Measurements from ENCODE around the gene MADD.

MADD gene

GRCh38 chr11:47269829-47270305, at the start of gene MADD:
Gene MADD (plus strand): TSS chr11:47270133.
- peak; percentile 97 for DNase-seq (ENCODE audit: low spot score)

DNA sequence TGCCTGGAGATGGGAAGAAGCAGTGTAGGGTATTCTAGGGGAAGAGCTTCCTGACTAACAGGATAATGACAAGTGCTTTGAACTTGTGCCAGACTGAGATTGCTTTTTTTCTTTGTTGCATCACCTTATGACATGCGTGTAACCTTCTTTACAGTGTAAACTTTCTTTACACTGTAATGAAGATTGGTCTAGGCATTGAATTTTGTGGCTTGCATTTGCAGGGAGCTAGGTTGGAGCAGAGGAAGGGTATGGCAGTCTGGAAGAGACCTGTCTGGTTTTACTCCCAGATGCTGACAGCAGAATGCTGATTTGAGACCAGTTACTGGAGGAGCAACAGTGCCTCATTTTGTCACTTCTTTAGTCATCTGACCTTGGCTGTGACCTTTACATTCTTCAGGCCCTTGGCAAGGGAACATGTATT, 49.5 kb upstream of the MADD start:
- DNase-seq (ENCODE audit: low spot score), result peak; percentile 33

DNA sequence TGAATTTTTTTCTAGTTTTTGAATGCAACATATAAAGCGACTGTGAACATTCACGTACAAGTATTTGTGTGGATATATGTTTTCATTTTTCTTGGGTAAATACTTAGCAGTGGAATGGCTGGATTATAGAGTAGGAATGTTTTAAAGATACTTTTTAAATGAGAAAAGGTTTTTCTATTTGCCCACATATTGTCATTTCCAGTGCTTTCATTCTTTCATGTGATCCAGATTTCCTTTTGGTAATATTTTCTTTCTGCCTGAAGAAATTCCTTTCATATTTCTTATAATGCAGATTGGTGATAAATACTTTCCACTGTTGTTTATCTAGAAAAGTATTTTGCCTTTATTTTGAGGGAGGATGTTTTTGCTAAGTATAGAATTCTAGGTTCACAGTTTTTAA, 47.2 kb upstream of the MADD start:
- no peak for DNase-seq (ENCODE audit: low spot score)

- DNase-seq (ENCODE audit: low spot score), result no peak
Measured at GRCh38 chr11:47225552-47226400, 44.2 kb upstream of the MADD start.

DNA sequence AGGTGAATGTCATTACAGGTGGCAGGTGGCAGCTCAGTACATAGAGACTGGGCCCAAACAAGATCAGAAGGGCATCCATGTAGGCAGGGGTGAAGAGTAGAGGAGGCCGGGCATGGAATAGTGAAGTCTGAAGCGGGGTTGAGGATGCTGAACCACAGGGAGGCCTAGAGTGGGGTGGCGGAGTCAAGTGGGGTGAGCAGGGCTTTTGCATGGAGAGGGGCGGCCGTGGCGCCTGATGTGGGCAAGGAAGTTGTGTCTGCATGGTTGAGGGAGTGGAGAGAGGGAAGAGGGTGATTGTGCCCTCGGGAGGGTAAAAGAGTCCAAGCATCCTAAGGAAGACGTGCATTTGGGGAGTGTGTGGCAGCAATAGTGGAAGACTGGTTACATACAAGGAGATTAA, 40.8 kb upstream of the MADD start:
- no peak for DNase-seq (ENCODE audit: low spot score)

- no peak for DNase-seq (ENCODE audit: low spot score)
Measured at GRCh38 chr11:47233051-47233450, 36.9 kb upstream of the MADD start.

DNA sequence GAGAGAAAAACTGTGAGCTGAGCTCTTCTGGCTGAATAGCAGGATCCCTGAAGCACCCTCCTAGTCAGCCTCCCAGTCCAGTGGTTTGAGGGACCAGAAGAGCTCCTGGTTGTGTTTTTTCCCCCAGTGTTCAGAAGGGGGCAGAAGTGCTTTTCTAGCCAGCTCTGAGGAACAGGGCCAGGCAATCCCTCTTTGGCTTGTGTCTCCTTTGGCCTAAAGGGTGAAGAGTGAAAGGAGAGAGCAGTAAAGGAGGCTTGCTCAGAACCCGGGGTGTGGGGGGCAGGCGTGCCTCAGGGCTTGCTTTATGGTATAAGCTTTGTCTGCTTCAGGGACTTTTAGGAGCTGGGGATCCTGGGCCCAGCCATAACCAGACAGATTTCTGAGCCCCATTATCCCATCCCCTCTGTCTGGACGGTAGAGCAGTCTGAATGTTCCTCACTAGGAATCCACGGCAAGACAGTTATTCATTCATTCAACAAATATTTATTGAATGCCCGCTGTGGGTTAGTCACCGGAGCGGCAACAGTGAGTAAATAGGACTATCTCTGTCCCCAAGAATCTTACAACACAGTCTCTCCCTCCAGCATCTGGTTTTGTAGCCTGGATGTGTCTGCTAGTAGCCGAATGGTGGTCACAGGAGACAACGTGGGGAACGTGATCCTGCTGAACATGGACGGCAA, 35.8 kb upstream of the MADD start:
- peak; percentile 47 for DNase-seq (ENCODE audit: low spot score)

DNA sequence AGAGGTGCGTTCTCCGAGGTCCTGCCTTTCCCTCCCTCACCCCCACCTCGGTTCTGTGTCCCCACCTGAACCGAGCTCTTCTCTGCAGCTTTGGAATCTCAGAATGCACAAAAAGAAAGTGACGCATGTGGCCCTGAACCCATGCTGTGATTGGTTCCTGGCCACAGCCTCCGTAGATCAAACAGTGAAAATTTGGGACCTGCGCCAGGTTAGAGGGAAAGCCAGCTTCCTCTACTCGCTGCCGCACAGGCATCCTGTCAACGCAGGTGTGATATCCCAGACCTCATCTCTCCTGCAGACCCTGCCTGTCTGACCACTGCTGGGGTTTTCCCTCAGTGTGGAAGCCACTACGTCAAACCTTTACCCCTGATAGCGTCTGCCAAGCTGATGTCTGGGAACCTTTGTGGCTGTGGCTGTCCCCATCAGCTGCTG, 35.2 kb upstream of the MADD start:
- no peak for DNase-seq (ENCODE audit: low spot score)

GRCh38 chr11:47235163-47235562, 34.8 kb upstream of the MADD start:
- DNase-seq (ENCODE audit: low spot score), result no peak

DNA sequence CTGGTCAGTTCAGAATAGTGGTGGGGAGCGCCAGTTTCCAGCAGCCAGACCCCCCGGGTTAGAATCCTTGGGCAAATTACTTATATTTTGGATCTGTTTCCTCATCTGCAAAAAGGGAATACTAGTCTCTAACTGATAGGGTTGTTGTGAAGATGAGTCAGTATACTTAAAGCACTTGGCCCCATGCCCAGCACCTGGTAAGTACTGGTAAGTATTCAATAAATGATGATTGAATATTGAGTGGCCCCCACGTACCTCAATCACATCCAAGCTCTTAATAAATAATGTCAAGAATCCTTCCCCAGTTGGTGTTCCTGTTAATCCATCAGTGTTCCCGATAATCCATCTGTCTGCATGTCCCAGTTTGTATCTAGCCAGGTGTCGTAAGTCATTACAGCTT, 33.5 kb upstream of the MADD start:
- DNase-seq (ENCODE audit: low spot score), result no peak

DNA sequence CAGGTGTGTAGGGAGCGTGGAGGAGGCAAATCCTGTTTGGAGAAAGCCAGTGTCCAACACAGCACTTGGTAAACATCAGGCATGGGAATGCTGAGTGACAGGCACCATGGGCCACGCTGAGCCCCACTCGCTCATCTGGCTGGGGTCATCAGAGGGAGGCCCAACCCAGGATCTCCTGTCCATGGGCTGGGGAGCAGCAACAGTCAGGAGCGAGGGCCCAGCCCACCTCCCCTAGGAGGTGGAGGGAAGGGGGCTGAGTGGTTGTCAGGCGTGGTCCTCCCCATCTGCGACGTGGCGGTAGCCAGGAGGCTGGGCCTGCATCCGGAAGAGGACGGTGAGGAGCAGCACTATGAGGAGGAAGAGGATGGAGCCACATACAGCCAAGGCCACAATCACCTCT, 30.1 kb upstream of the MADD start:
- DNase-seq (ENCODE audit: low spot score), result no peak

DNA sequence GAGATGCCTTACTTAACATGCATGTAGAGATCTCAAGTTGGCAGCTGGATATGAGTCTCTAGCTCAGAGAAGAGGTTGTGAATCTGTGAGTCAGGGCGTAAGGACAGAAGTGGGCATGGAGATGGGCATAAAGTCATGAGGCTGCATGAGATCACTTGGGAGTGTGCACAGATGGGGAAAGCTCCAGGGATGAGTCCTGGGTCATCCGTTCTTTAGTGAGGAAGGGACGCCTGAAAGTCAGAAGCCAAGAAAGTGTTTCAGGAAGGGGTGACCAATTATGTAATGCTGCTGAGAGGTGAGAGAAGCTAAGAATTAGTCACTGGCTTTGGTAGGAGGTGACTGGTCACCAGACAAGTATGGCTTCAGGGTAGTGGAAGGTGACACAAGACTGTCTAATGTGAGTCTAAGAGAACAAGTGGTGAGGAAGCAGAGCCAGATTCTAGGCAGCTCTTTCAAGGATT, 28.1 kb upstream of the MADD start:
- DNase-seq (ENCODE audit: low spot score), result no peak

DNA sequence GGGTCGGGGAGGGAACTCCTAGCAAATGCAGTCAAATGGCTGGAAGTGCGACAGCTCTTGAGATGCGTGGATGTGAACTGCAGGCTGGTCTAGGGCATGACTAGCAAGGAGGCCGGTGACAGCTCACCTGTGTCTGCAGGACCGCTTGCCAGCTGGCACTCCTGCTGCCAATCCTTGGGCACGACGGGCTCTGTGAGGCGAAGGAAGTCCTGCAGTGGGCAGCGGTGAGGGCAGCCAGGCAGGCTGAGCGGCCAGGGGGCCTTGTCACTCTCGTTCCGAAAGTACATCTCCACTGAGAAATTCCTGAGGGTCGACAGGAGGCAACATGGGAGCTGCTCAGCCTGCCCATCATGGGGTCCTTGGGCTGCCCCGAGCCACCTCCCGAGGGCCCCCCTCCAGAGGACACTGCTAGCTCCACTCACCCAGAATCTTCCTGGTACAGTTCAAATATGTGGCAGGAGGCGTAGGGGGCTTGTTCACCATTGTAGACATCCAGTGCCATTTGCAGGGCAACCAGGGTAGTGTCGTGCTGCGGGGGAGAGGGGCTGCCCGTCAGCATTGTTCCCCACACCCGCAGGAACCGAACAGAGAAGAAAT, 27.2 kb upstream of the MADD start:
- no peak for DNase-seq (ENCODE audit: low spot score)

GRCh38 chr11:47243454-47243853, 26.5 kb upstream of the MADD start:
- DNase-seq (ENCODE audit: low spot score), result no peak

- DNase-seq (ENCODE audit: low spot score), result no peak
Measured at GRCh38 chr11:47244448-47245350, 25.2 kb upstream of the MADD start.

DNA sequence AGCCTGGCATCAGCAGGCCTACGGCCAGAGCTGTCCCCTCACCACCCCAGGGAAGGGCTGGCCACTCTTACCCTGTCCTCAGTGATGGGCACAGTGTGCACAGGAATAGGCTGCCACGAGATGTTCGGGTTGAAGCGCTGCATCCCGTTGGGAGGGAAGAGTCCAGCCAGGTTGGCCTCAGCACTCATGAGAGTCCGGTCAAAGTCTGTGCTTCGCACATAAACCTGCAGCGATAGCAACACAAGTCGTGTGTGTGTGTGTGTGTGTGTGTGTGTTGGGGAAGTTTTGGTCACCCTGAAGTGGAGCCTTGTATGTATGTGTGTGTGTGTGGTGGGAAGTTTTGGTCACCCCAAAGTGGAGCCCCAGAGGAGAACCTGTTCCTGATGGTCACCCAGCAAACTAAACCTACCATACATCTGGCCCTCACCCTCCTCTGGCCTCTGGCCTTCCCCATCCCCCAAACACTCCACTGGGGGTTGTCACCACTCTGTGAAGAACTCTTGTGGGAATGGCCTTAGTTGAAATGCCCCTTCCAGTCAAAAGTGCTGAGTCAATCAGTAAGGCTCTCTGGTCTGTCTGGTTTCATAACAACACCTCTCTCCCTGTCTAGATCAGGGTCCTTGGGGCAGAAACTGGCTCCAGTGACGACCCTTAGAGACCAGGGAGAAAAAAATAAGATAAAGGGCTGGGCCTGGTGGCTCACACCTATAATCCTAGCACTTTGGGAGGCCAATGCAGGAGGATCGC, 24.1 kb upstream of the MADD start:
- no peak for DNase-seq (ENCODE audit: low spot score)

- no peak for DNase-seq (ENCODE audit: low spot score)
Measured at GRCh38 chr11:47247502-47247901, 22.4 kb upstream of the MADD start.

GRCh38 chr11:47248304-47248663, 21.6 kb upstream of the MADD start:
- DNase-seq (ENCODE audit: low spot score), result no peak

GRCh38 chr11:47248664-47249377, 21.1 kb upstream of the MADD start, which contains the start of gene ACP2:
Gene ACP2 (minus strand): TSS chr11:47248814. CDS start chr11:47248789, 25 bp downstream.
- DNase-seq (ENCODE audit: low spot score), result peak; percentile 85

DNA sequence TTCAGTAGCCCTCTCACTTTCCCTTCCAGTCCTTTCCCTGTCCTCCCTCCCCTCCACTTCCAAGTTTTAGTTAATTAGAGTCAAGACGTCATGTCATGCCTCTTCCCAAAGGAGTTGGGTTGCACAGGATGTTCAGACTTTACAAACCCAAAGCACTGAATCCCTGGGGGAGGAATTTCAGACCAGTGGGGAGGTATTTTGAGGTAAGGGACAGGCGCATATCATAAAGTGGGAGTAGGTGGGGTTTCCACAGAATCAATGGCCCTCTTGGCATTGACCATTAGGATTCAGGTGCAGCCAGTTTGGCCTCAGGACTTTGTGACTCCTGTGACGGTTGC, 20.6 kb upstream of the MADD start:
- no peak for DNase-seq (ENCODE audit: low spot score)

All from AG08396 (cell line).